IMR-90 (cell line): ENCODE measurements around the gene CDKN1C. TPM values are rescaled to one million over a fixed set of nuclear protein-coding genes. Genes with fewer than 3 reads are reported as not detected.

Source experiments
- ATAC-seq: fragments of 200-7000 bp; cut with Tn5 transposase; 2 replicates; pipeline ENCODE4 v1.9.1; 2020; ENCODE audit warnings: low read depth, mild to moderate bottlenecking, moderate library complexity
- BruUV-seq: library from RNA; stranded (reverse); fragments of 400-500 nt; replicated peaks from 2 replicates; lab custom pipeline; 2021; lab: Mats Ljungman, UMichigan
- CTCF ChIA-PET: fragments of 300-600 bp; formaldehyde crosslinking; extraction: SDS; loops from one replicate; lab custom pipeline; 2021; ENCODE audit warnings: antibody characterized with exemption; lab: Yijun Ruan, JAX
- POLR2A ChIA-PET: fragments of 300-600 bp; sonication (Branson Sonifier 250); formaldehyde crosslinking; loops from one replicate; lab custom pipeline; 2022; ENCODE audit warnings: antibody characterized with exemption; ENCODE audit not compliant: unreplicated experiment; lab: Charles Lee
- DNase-seq: peaks from one replicate; pipeline ENCODE4 v3.0.0; 2013
- H2AFZ ChIP-seq: replicated peaks from 2 replicates; pipeline ENCODE3; 2013; ENCODE audit warnings: low read length, mild to moderate bottlenecking; ENCODE audit not compliant: poor library complexity
- H2AK5ac ChIP-seq: 2 replicates; pipeline ENCODE4 v1.6.1; 2013; ENCODE audit warnings: low read depth, low read length, inconsistent platforms
- H2AK9ac ChIP-seq: replicated peaks from 2 replicates; pipeline ENCODE3; 2013; ENCODE audit warnings: mild to moderate bottlenecking, low read depth, low read length, moderate library complexity; ENCODE audit not compliant: poor library complexity
- H2BK120ac ChIP-seq: 2 replicates; pipeline ENCODE4 v1.6.1; 2013; ENCODE audit warnings: low read depth, low read length, inconsistent platforms
- H2BK15ac ChIP-seq: 3 replicates; pipeline ENCODE4 v1.6.1; 2013; ENCODE audit warnings: low read depth, low read length, inconsistent platforms
- H2BK20ac ChIP-seq: 2 replicates; pipeline ENCODE4 v1.6.1; 2013; ENCODE audit warnings: low read depth, mild to moderate bottlenecking, inconsistent platforms, low read length, moderate library complexity
- H2BK5ac ChIP-seq: 2 replicates; pipeline ENCODE4 v1.6.1; 2013; ENCODE audit warnings: mild to moderate bottlenecking, low read depth, low read length, inconsistent platforms; ENCODE audit not compliant: poor library complexity, severe bottlenecking
- H3K14ac ChIP-seq: replicated peaks from 2 replicates; pipeline ENCODE4 v1.6.1; 2013; ENCODE audit warnings: low read depth, low read length, inconsistent platforms
- H3K18ac ChIP-seq: 2 replicates; pipeline ENCODE4 v1.6.1; 2013; ENCODE audit warnings: low read depth, low read length, control low read depth
- H3K23ac ChIP-seq: 2 replicates; pipeline ENCODE4 v1.6.1; 2013; ENCODE audit warnings: low read depth, low read length, inconsistent platforms
- H3K27ac ChIP-seq: 2 replicates; pipeline ENCODE4 v1.5.1; 2013; ENCODE audit warnings: mild to moderate bottlenecking, control low read depth, low read length; ENCODE audit not compliant: insufficient read depth
- H3K27me3 ChIP-seq: 2 replicates; pipeline ENCODE4 v1.6.1; 2013; ENCODE audit warnings: low read length; ENCODE audit not compliant: control insufficient read depth, insufficient read depth
- H3K36me3 ChIP-seq: 2 replicates; pipeline ENCODE4 v1.6.1; 2013; ENCODE audit warnings: low read length, mixed read lengths; ENCODE audit not compliant: control insufficient read depth, insufficient read depth
- H3K4ac ChIP-seq: 2 replicates; pipeline ENCODE4 v1.6.1; 2013; ENCODE audit warnings: low read depth, low read length, inconsistent platforms
- H3K4me1 ChIP-seq: 2 replicates; pipeline ENCODE4 v1.6.1; 2013; ENCODE audit warnings: low read length, mixed read lengths; ENCODE audit not compliant: control insufficient read depth, insufficient read depth
- H3K4me2 ChIP-seq: 2 replicates; pipeline ENCODE4 v1.6.1; 2013; ENCODE audit warnings: low read depth, mild to moderate bottlenecking, control low read depth, low read length, moderate library complexity
- H3K4me3 ChIP-seq: 2 replicates; pipeline ENCODE4 v1.5.1; 2013; ENCODE audit warnings: low read depth, mild to moderate bottlenecking, control low read depth, low read length, moderate library complexity; ENCODE audit not compliant: insufficient read depth
- H3K56ac ChIP-seq: 2 replicates; pipeline ENCODE4 v1.6.1; 2013; ENCODE audit warnings: low read length, inconsistent platforms; ENCODE audit not compliant: insufficient read depth; ENCODE audit errors: extremely low read depth
- H3K79me1 ChIP-seq, 2 experiments: 2 replicates each; pipeline ENCODE4 v1.6.1; 2013; ENCODE audit warnings: low read length in 2 of 2, inconsistent platforms in 1 of 2, low read depth in 1 of 2
- H3K9ac ChIP-seq: 2 replicates; pipeline ENCODE4 v1.6.1; 2013; ENCODE audit warnings: low read depth, low read length, control low read depth
- H3K9me1 ChIP-seq: 2 replicates; pipeline ENCODE4 v1.6.1; 2013; ENCODE audit warnings: low read length, inconsistent platforms; ENCODE audit not compliant: insufficient read depth
- H3K9me3 ChIP-seq: 2 replicates; pipeline ENCODE4 v1.6.1; 2013; ENCODE audit warnings: low read length; ENCODE audit not compliant: control insufficient read depth, insufficient read depth
- H4K20me1 ChIP-seq: 2 replicates; pipeline ENCODE4 v1.6.1; 2013; ENCODE audit warnings: low read length, inconsistent platforms; ENCODE audit not compliant: insufficient read depth
- H4K5ac ChIP-seq: 2 replicates; pipeline ENCODE4 v1.6.1; 2013; ENCODE audit warnings: mild to moderate bottlenecking, low read depth, low read length, control low read depth
- H4K8ac ChIP-seq, 2 experiments: 2 replicates each; pipeline ENCODE4 v1.6.1; 2013; ENCODE audit warnings: low read depth in 2 of 2, low read length in 2 of 2, control low read depth in 1 of 2, inconsistent platforms in 1 of 2
- H4K91ac ChIP-seq: 2 replicates; pipeline ENCODE4 v1.6.1; 2013; ENCODE audit warnings: low read depth, low read length, inconsistent platforms; ENCODE audit not compliant: insufficient read depth
- BHLHE40 ChIP-seq: fragments of 150-350 bp; IDR thresholded peaks from 2 replicates; pipeline ENCODE4 v1.6.1; 2016; ENCODE audit warnings: mild to moderate bottlenecking, low read depth, low read length
- CEBPB ChIP-seq: IDR thresholded peaks from 2 replicates; pipeline ENCODE4 v1.6.1; 2012; ENCODE audit warnings: low read depth, low read length, improper control_type of control experiment
- FOS ChIP-seq: fragments of 150-350 bp; IDR thresholded peaks from 2 replicates; pipeline ENCODE4 v1.6.1; 2016; ENCODE audit warnings: low read depth, low read length
- MAFK ChIP-seq: IDR thresholded peaks from 2 replicates; pipeline ENCODE4 v1.6.1; 2012; ENCODE audit warnings: low read depth, low read length, improper control_type of control experiment
- MAZ ChIP-seq: IDR thresholded peaks from 2 replicates; pipeline ENCODE4 v1.6.1; 2012; ENCODE audit warnings: low read depth, mild to moderate bottlenecking, low read length, improper control_type of control experiment, moderate library complexity, borderline replicate concordance
- MXI1 ChIP-seq: IDR thresholded peaks from 2 replicates; pipeline ENCODE4 v1.6.1; 2012; ENCODE audit warnings: low read depth, mild to moderate bottlenecking, low read length, moderate library complexity, borderline replicate concordance
- NFE2L2 ChIP-seq: fragments of 150-350 bp; IDR thresholded peaks from 2 replicates; pipeline ENCODE4 v1.6.1; 2016; ENCODE audit warnings: low read depth, mild to moderate bottlenecking, low read length
- POLR2A ChIP-seq: IDR thresholded peaks from 2 replicates; pipeline ENCODE4 v1.6.1; 2012; ENCODE audit warnings: mild to moderate bottlenecking, low read depth, low read length
- RAD21 ChIP-seq: IDR thresholded peaks from 2 replicates; pipeline ENCODE4 v1.6.1; 2012; ENCODE audit warnings: low read length, improper control_type of control experiment
- RCOR1 ChIP-seq: IDR thresholded peaks from 2 replicates; pipeline ENCODE4 v1.6.1; 2012; ENCODE audit warnings: mild to moderate bottlenecking, low read length, improper control_type of control experiment; ENCODE audit not compliant: insufficient replicate concordance
- RFX5 ChIP-seq: IDR thresholded peaks from 2 replicates; pipeline ENCODE4 v1.8.0; 2012; ENCODE audit warnings: low read depth, mild to moderate bottlenecking, low read length, moderate library complexity
- SMC3 ChIP-seq: fragments of 150-350 bp; IDR thresholded peaks from 2 replicates; pipeline ENCODE4 v1.6.1; 2016; ENCODE audit warnings: low read depth, mild to moderate bottlenecking, antibody characterized with exemption, low read length, moderate library complexity
- USF2 ChIP-seq: fragments of 150-350 bp; IDR thresholded peaks from 2 replicates; pipeline ENCODE4 v1.6.1; 2017; ENCODE audit warnings: mild to moderate bottlenecking, antibody characterized with exemption, low read length, low read depth
- WGBS, 2 experiments: methylation state at CpG; one replicate each; pipeline versions ENCODE4 v1.1.5 to v1.1.7; 2013; ENCODE audit warnings: missing lambda C conversion rate in 2 of 2; ENCODE audit not compliant: insufficient read length in 1 of 2; ENCODE audit errors: extremely low coverage in 2 of 2; 5-methylcytosine and 5-hydroxymethylcytosine counted together
- dilution Hi-C: fragments of 300-500 bp; cut with HindIII; formaldehyde crosslinking; loops from one replicate; pipeline ENCODE4 v1.14.3; 2018; ENCODE audit warnings: low sequenced_read_pairs; ENCODE audit not compliant: unreplicated experiment
- in situ Hi-C: fragments of 300-500 bp; cut with MboI; formaldehyde crosslinking; loops from 3 replicates; pipeline ENCODE4 v1.14.3; 2019; ENCODE audit warnings: low sequenced_read_pairs, inconsistent platforms, mixed read lengths
- intact Hi-C: fragments of 100-400 bp; cut with micrococcal nuclease; formaldehyde crosslinking; loops from 2 replicates; pipeline ENCODE4 v1.10.0; 2022
- polyA plus RNA-seq, 3 experiments: library from polyadenylated mRNA; depleted of rRNA; stranded (reverse); fragments of >200 nt; gene quantifications; 2 replicates each; pipeline ENCODE4 v1.2.3, GENCODE V29; 2012; ENCODE audit warnings: low replicate concordance in 1 of 3
- total RNA-seq: library from RNA; depleted of rRNA; stranded (reverse); fragments of >200 nt; gene quantifications from 2 replicates; pipeline ENCODE4 v1.2.3, GENCODE V29; 2012
- TF ChIP-seq, protein P1 (sequence below): conservative IDR thresholded peaks from 2 replicates; pipeline ENCODE4 v1.5.1; 2012; ENCODE audit warnings: mild to moderate bottlenecking, low read depth, low read length, improper control_type of control experiment
- TF ChIP-seq, protein P2 (sequence below): fragments of 150-350 bp; IDR thresholded peaks from 2 replicates; pipeline ENCODE4 v1.6.1; 2016; ENCODE audit warnings: low read depth, mild to moderate bottlenecking, low read length, moderate library complexity, borderline replicate concordance

CDKN1C gene
- total and polyA plus RNA-seq, 2 of the 4 experiments (the other 2 are of a cell fraction): 1.6 to 3.0 TPM

GRCh38 chr11:2862395-2863275 lies 22.9 kb downstream of the CDKN1C start:
- ChIA-PET POLR2A (no interaction called here), CTCF (no interaction called here)
- H2BK5ac ChIP-seq: no peak overlapping the region
- no peak overlapping the region for H2BK20ac ChIP-seq
- H3K4me1 ChIP-seq: peaks cover 3% of the 10 kb centered on the region; the same call in 1 of the 2 replicates
- H3K27me3 ChIP-seq: peaks cover 67% of the 10 kb centered on the region
- no peak overlapping the region for H2BK120ac ChIP-seq
- no peaks in the 10 kb centered on the region for H3K9me1 ChIP-seq
- intact Hi-C loops (no loop called here), in situ Hi-C loops (no loop called here), dilution Hi-C loops (no loop called here)
- no peaks in the 10 kb centered on the region for H3K36me3 ChIP-seq
- H3K23ac ChIP-seq: no peak overlapping the region
- ATAC-seq (peak; percentile 48), DNase-seq (no peak)
- no TSS peak for BruUV-seq
- H2AK5ac ChIP-seq: no peak overlapping the region
- H3K9ac ChIP-seq: no peak overlapping the region
- no peak overlapping the region for H4K8ac ChIP-seq
- H3K14ac ChIP-seq: no peak overlapping the region
- no peak overlapping the region for H3K18ac ChIP-seq
- H3K27ac ChIP-seq: no peak overlapping the region
- H3K79me1 ChIP-seq: no peaks in the 10 kb centered on the region
- no peak overlapping the region for H4K91ac ChIP-seq
- H3K4me3 ChIP-seq: no peak overlapping the region
- no peak overlapping the region for H3K56ac ChIP-seq
- no peaks in the 10 kb centered on the region for H4K20me1 ChIP-seq
- no peak overlapping the region for H2BK15ac ChIP-seq
- no peak overlapping the region for H3K4ac ChIP-seq
- no peak overlapping the region for H3K4me2 ChIP-seq
- no peak overlapping the region for H2AFZ ChIP-seq
- H4K5ac ChIP-seq: no peak overlapping the region
- peaks cover 8% of the 10 kb centered on the region for H3K9me3 ChIP-seq
- 27% methylated on average over 47 of the region's 96 CpGs; no CpG with 5 or more reads in 1 of the 2 experiments for WGBS, 2 experiments
- peak overlapping the region; percentile 37 for H2AK9ac ChIP-seq
- TF ChIP-seq MAZ (no peak), FOS (no peak), BHLHE40 (no peak), RCOR1 (no peak), RFX5 (no peak), POLR2A (no peak), USF2 (no peak), NFE2L2 (no peak), MXI1 (no peak), CEBPB (no peak), MAFK (no peak), SMC3 (no peak), RAD21 (no peak)
- TF ChIP-seq, protein P1, sequence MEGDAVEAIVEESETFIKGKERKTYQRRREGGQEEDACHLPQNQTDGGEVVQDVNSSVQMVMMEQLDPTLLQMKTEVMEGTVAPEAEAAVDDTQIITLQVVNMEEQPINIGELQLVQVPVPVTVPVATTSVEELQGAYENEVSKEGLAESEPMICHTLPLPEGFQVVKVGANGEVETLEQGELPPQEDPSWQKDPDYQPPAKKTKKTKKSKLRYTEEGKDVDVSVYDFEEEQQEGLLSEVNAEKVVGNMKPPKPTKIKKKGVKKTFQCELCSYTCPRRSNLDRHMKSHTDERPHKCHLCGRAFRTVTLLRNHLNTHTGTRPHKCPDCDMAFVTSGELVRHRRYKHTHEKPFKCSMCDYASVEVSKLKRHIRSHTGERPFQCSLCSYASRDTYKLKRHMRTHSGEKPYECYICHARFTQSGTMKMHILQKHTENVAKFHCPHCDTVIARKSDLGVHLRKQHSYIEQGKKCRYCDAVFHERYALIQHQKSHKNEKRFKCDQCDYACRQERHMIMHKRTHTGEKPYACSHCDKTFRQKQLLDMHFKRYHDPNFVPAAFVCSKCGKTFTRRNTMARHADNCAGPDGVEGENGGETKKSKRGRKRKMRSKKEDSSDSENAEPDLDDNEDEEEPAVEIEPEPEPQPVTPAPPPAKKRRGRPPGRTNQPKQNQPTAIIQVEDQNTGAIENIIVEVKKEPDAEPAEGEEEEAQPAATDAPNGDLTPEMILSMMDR: no peak
- TF ChIP-seq, protein P2, sequence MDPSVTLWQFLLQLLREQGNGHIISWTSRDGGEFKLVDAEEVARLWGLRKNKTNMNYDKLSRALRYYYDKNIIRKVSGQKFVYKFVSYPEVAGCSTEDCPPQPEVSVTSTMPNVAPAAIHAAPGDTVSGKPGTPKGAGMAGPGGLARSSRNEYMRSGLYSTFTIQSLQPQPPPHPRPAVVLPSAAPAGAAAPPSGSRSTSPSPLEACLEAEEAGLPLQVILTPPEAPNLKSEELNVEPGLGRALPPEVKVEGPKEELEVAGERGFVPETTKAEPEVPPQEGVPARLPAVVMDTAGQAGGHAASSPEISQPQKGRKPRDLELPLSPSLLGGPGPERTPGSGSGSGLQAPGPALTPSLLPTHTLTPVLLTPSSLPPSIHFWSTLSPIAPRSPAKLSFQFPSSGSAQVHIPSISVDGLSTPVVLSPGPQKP: no peak
